Stimulated activated naive CD4-positive, alpha-beta T cell (primary cell): ENCODE measurements around the gene IQSEC3.

Source experiments
- DNase-seq, 6 experiments: peaks; one replicate each; lab custom pipeline; 2025; lab: John Stamatoyannopoulos, UW

The IQSEC3 gene

GRCh38 chr12:197347-197746 is 130.8 kb downstream of the IQSEC3 start:
- no peak for DNase-seq

- no peak for DNase-seq
Measured at GRCh38 chr12:197911-198695, 131.5 kb downstream of the IQSEC3 start.

DNA sequence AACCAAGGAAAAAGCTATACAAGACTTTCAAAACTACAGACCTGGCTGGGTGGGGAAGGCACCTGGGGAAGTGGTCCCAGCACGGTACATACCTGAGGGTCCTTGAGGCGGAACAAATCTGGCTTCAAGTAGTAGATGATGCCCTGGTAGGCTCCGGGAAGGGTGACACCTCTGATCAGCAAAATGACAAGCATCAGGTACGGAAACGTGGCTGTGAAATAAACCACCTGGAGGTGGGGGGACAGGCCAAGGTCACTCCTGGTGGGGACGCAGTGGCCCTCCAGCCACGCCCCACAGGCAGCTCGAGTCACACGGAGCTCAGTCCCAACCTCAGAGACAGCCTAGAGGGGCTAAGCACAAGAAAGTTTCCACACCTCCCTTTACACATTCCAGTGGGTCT is 132.1 kb downstream of the IQSEC3 start:
- DNase-seq = no peak

- DNase-seq = no peak
Measured at GRCh38 chr12:201361-201760, 134.8 kb downstream of the IQSEC3 start.

GRCh38 chr12:202081-202731 is 135.6 kb downstream of the IQSEC3 start:
- no peak for DNase-seq

- no peak for DNase-seq
Measured at GRCh38 chr12:203074-203461, 136.5 kb downstream of the IQSEC3 start.

DNA sequence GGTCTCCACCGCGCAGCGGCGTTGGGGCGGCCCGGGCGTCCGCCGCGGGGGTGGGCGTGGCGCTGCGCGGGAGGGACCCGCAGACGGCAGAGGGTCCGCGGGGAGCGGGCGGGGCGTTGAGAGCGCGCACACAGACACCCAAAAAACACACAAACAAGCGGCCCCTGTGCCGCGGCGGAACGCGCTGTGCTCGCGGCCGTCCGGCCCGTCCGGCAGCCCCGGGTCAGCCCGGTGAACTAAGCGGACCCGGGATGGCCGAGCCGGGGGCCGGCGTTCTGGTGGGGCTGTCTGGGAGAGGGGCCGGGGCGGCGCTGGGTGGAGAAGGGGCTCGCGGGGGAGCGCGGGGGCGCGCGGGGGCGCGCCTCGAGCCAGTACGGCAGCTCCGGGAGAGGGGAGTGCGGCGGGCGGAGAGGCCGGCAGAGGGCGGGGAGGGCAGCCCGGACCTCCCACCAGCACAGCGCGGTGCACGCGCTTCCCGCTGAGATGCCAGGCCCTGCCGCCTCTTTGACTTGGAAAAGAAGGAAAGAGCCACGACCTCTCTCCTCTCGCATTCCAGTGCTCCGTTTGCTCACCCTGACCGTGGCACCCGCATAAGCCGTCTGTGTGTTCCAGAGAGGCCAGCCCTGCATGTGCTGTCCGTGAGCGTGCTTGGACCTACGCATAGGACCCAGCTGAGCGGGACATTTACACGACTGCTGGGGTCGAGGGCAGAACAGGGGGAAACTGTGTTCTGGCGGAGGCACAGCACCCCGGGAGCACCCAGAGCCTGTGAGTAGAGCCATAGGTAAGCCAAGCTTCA is 137.1 kb downstream of the IQSEC3 start:
- no peak for DNase-seq

- DNase-seq = no peak
Measured at GRCh38 chr12:204261-204678, 137.7 kb downstream of the IQSEC3 start.

- DNase-seq = no peak
Measured at GRCh38 chr12:205026-205425, 138.5 kb downstream of the IQSEC3 start.

GRCh38 chr12:206746-207440 is 140.3 kb downstream of the IQSEC3 start:
- DNase-seq = no peak

GRCh38 chr12:207804-208203 is 141.2 kb downstream of the IQSEC3 start:
- no peak for DNase-seq

DNA sequence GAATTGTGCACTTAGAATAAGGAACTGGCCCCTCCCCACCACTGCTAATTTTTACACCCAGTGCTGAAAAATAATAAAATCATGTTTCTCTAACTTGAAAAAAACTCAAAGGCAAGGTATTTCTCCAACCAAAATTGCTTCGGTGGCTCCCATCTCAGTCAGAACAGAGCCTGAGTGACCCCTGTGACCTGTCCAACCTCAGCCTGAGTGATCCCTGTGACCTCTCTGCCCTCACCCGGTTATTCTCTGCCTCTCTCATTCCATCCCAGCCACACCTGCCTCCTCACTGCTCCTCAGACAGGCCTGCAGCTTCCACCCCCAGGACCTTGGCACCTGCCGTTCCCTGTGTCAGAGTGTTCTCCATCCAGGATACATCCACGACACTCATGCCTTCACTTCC is 142.2 kb downstream of the IQSEC3 start:
- no peak for DNase-seq

- no peak for DNase-seq
Measured at GRCh38 chr12:209246-209645, 142.7 kb downstream of the IQSEC3 start.

DNA sequence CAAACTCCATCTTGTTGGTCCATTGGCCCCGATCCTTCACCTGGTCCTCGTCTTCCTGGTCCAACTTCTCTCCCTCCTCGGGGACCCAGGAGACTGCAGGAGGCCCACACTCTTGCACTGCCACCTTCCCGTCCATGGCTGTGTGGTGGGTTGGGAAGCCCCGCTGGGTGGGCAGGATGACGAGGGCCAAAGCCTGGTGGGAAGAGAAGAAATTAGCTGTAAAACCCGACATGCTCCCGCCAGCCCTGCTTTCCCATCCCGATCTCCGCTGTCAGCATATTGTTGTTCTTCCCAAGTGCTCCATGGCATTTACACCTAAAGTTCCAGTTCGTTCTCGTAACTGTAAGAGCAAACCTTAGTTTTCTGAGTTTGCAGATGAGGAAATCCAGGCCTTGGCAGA is 143.3 kb downstream of the IQSEC3 start:
- no peak for DNase-seq

DNA sequence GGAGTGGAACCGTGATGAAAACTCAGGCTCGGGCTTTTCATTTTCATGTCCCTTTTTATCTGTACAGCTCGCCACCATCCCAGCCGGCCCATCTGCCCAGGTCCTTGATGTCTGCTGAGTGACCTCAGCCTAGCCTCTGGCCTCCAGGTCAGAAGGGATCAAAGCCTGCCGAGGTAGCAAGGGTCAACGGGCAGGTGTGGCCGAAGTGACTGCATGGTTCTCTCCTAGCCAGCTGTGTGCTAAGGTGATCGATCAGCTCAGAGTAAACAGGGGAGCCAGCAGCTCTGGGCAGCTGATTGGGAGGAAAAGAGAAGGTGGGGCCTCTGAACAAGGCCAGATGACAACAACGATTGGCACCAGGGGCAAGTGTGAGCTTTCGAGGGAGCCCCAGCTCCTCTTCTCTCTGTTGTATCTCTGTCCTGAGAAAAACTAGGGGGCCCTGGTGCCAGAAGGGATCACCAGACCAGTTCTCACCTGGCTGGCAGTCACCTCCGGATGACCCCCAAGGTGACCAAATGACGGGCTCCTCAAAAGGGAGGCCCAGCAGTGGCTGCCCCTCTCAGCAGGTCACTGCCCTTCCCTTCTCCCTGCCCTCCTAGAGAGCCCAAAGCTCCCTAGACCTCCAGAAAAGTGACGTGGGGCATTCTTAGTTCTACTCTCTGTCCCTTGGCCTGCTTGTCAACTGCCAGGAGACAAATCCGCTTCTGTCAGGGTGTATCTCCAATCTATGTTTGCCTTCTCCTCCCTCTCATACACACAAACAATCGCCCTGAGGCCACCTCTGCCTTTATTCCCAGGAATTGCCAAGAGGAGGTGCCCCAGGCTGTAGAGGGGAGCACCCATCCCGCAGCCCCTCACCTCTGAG is 143.9 kb downstream of the IQSEC3 start:
- no peak for DNase-seq

GRCh38 chr12:211142-211465 is 144.5 kb downstream of the IQSEC3 start:
- DNase-seq = no peak

GRCh38 chr12:211639-212414 is 145.3 kb downstream of the IQSEC3 start:
- DNase-seq = no peak

DNA sequence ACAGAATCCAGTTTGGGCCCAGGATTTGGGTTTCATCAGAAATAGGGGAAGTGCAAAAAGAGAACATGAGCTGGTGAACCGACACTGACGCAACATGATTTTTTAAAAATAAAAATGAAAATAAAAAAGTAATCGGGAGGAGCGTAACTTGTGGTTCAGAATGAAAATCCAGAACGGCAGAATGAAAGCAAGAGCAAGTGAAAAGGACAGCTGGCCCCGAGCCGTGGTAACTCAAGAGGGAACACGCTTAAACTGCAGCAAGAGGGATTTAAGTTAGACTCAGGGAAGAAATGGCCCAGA is 145.8 kb downstream of the IQSEC3 start:
- DNase-seq = no peak

- no peak for DNase-seq
Measured at GRCh38 chr12:212715-213526, 146.4 kb downstream of the IQSEC3 start.

DNA sequence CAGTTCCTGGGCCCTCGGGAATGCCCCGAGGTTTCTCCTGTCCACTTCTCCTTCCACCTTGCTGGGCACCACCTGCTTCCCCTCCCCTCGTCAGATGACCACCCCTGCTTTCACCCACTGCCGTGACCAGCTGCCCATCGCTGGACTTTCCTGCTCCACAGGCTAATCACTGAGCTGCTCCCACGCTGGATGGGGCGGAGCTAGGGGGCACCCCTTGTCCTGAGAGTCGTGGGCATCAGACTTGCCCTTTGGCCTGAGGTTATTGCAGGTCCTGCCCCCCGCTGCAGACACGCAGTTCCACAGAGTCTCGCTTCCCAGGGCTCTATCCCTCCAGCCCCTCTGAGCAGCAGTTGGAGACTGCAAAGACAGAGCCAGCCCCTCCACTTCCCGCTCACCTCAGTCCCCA is 147.0 kb downstream of the IQSEC3 start:
- no peak for DNase-seq
